ENCODE results near the gene CYP26B1.
A peak's percentile ranks its signal among the peaks of the same experiment; 100 is the strongest.

Gene CYP26B1

GRCh38 chr2:72155151-72155550, 7.5 kb upstream of the CYP26B1 start:
- no peak for DNase-seq (ENCODE audit: low spot score)

- DNase-seq (ENCODE audit: low spot score): no peak
These were observed 6.8 kb upstream of the CYP26B1 start for GRCh38 chr2:72154386-72154975.

- DNase-seq (ENCODE audit: low spot score): no peak
These were observed 6.3 kb upstream of the CYP26B1 start for GRCh38 chr2:72153924-72154323.

GRCh38 chr2:72153026-72153791, 5.5 kb upstream of the CYP26B1 start:
- no peak for DNase-seq (ENCODE audit: low spot score)

- DNase-seq (ENCODE audit: low spot score): no peak
These were observed 3.2 kb upstream of the CYP26B1 start for GRCh38 chr2:72150861-72151356.

- DNase-seq (ENCODE audit: low spot score): peak; percentile 79
These were observed 2.6 kb upstream of the CYP26B1 start for GRCh38 chr2:72150157-72150860.

GRCh38 chr2:72149556-72150156, 2.0 kb upstream of the CYP26B1 start:
- no peak for DNase-seq (ENCODE audit: low spot score)

GRCh38 chr2:72148837-72149555, 1.3 kb upstream of the CYP26B1 start:
- no peak for DNase-seq (ENCODE audit: low spot score)

- DNase-seq (ENCODE audit: low spot score): no peak
These were observed 558 bp upstream of the CYP26B1 start for GRCh38 chr2:72148003-72148836.

- DNase-seq (ENCODE audit: low spot score): no peak
These were observed 1.0 kb downstream of the CYP26B1 start for GRCh38 chr2:72146347-72147302.

GRCh38 chr2:72145658-72146329, 1.9 kb downstream of the CYP26B1 start:
- no peak for DNase-seq (ENCODE audit: low spot score)

- DNase-seq (ENCODE audit: low spot score): no peak
These were observed 2.4 kb downstream of the CYP26B1 start for GRCh38 chr2:72145289-72145657.

GRCh38 chr2:72144632-72145288, 2.9 kb downstream of the CYP26B1 start:
- DNase-seq (ENCODE audit: low spot score): no peak

GRCh38 chr2:72144274-72144631, 3.4 kb downstream of the CYP26B1 start:
- no peak for DNase-seq (ENCODE audit: low spot score)

GRCh38 chr2:72143441-72144273, 4.0 kb downstream of the CYP26B1 start:
- no peak for DNase-seq (ENCODE audit: low spot score)

GRCh38 chr2:72142570-72143440, 4.9 kb downstream of the CYP26B1 start:
- no peak for DNase-seq (ENCODE audit: low spot score)

- no peak for DNase-seq (ENCODE audit: low spot score)
These were observed 5.7 kb downstream of the CYP26B1 start for GRCh38 chr2:72141881-72142451.

All from globus pallidus (tissue), 1 donor.